Measurements from ENCODE around the gene MAPKAP1. TPM values are rescaled to one million over a fixed set of nuclear protein-coding genes. Genes with fewer than 3 reads are reported as not detected.

Gene MAPKAP1
- total and polyA plus RNA-seq, 2 of the 13 experiments (the other 11 are each of a cell fraction or from before 2014, with no cell fraction given): 45.0 to 64.3 TPM

GRCh38 chr9:125406810-125407087, 300.3 kb downstream of the MAPKAP1 start:
- Histone ChIP-seq H3K27ac (ENCODE audit: extremely low read length, insufficient read depth, low read length) (no peak overlapping the region), H2AFZ (ENCODE audit: low read length) (no peak overlapping the region), H3K36me3 (replicated peaks in 1 of 2; ENCODE audit: control insufficient read depth in 1 of 2, insufficient read depth in 2 of 2, low read length in 2 of 2) (no peaks in the 10 kb centered on the region), H3K79me2 (ENCODE audit: insufficient read depth, low read length) (no peaks in the 10 kb centered on the region), H3K27me3 (ENCODE audit: control insufficient read depth in 1 of 2, insufficient read depth in 2 of 2, low read length in 2 of 2) (peaks cover 0 to 31% of the 10 kb centered on the region in 2 experiments; a peak in 4 of 5 replicates), H3K4me3 (replicated peaks in 1 of 3; ENCODE audit: insufficient read depth in 1 of 3, low read depth in 2 of 3, low read length in 3 of 3) (peak overlapping the region in 1 of 3 experiments; percentile 78; a peak in 2 of 6 replicates), H3K4me1 (ENCODE audit: insufficient read depth, low read length) (peaks cover 52% of the 10 kb centered on the region), H4K20me1 (ENCODE audit: insufficient read depth, low read length) (no peaks in the 10 kb centered on the region), H3K9me3 (ENCODE audit: low read length) (no peaks in the 10 kb centered on the region), H3K4me2 (ENCODE audit: low read depth, low read length) (peak overlapping the region; percentile 98), H3K9ac (ENCODE audit: insufficient read depth, low read depth, low read length) (no peak overlapping the region)
- intact Hi-C loops (cut with micrococcal nuclease; ENCODE audit: unreplicated experiment) (loop anchor here (5.0 kb wide), 1 partner anchor 141 kb away; no protein-coding TSS in a partner anchor), in situ Hi-C loops (cut with HindIII; ENCODE audit: extremely low pct_ligation_motif_present, low pct_unique_long_range_greater_than_20kb) (loop anchor here (5.0 to 10.0 kb wide), 3 partner anchors 226 to 988 kb away; no protein-coding TSS in a partner anchor)
- BruUV-seq (replicated peaks): no TSS peak
- ATAC-seq (no peak), DNase-seq (ENCODE audit: low spot score) (no peak), FAIRE-seq (no peak)
- WGBS (ENCODE audit: low lambda C conversion rate): 92% methylated on average over 2 of the region's 13 CpGs
- ChIA-PET POLR2A (no interaction called here), CTCF (ENCODE audit: low intra/inter-chr PET ratio, low total read pairs) (no interaction called here)
- TF ChIP-seq ARNT2 (CRISPR knock-in tag; IDR thresholded peaks at IDR 0.05; ENCODE audit: low read depth) (no peak), SRF (IDR thresholded peaks at IDR 0.05; ENCODE audit: low read depth, low read length) (no peak), THAP8 (CRISPR knock-in tag; IDR thresholded peaks at IDR 0.05; ENCODE audit: borderline replicate concordance) (no peak), ZBTB26 (CRISPR knock-in tag; IDR thresholded peaks at IDR 0.05; ENCODE audit: borderline replicate concordance) (peak; percentile 12; the same call in 1 of the 2 replicates), NFE2L1 (CRISPR knock-in tag; IDR thresholded peaks at IDR 0.05; ENCODE audit: borderline replicate concordance) (no peak), KMT2B (CRISPR knock-in tag; IDR thresholded peaks at IDR 0.05) (no peak), SNAPC5 (CRISPR knock-in tag; IDR thresholded peaks at IDR 0.05; ENCODE audit: borderline replicate concordance) (no peak), NFIB (CRISPR knock-in tag; IDR thresholded peaks at IDR 0.05; ENCODE audit: borderline replicate concordance) (no peak), THAP11 (CRISPR knock-in tag; IDR thresholded peaks at IDR 0.05) (no peak), E2F2 (CRISPR knock-in tag; IDR thresholded peaks at IDR 0.05; ENCODE audit: borderline replicate concordance) (no peak), SMAD9 (CRISPR knock-in tag; IDR thresholded peaks at IDR 0.05) (no peak), ZNF619 (CRISPR knock-in tag; IDR thresholded peaks at IDR 0.05) (no peak), SOX6 (IDR thresholded peaks at IDR 0.05) (no peak), SOX6 (CRISPR knock-in tag; IDR thresholded peaks at IDR 0.05) (no peak), TBP (CRISPR knock-in tag; IDR thresholded peaks at IDR 0.05) (no peak), ZNF605 (CRISPR knock-in tag; IDR thresholded peaks at IDR 0.05) (0 out of 2 replicates have a peak, but pooled peaks have one; percentile 13), ZNF839 (CRISPR knock-in tag; IDR thresholded peaks at IDR 0.05; ENCODE audit: borderline replicate concordance) (peak; percentile 52; the same call in 1 of the 2 replicates), SOX13 (IDR thresholded peaks at IDR 0.05) (no peak), SOX13 (CRISPR knock-in tag; conservative IDR thresholded peaks at IDR 0.05 in 1 of 2, IDR thresholded peaks at IDR 0.05 in 1 of 2) (no peak), RFX3 (CRISPR knock-in tag; IDR thresholded peaks at IDR 0.05) (no peak)

Data from HepG2 (cell line).